ENCODE results near the gene PRKG1.

PRKG1 gene

GRCh38 chr10:51421853-51422252 lies 347.6 kb downstream of the PRKG1 start:
- no peak for TF ChIP-seq EZH2phosphoT487 (IDR thresholded peaks at IDR 0.05; ENCODE audit: borderline replicate concordance, low read length)
- TF ChIP-seq CTCF (IDR thresholded peaks at IDR 0.05; ENCODE audit: low read depth, low read length, poor library complexity, severe bottlenecking), result no peak
- Histone ChIP-seq H3K9me3 (ENCODE audit: control insufficient read depth, insufficient read depth, low read length) (no peaks in the 10 kb centered on the region), H3K79me2 (ENCODE audit: control insufficient read depth, low read length) (no peaks in the 10 kb centered on the region)

GRCh38 chr10:51422311-51423120 lies 348.2 kb downstream of the PRKG1 start:
- Histone ChIP-seq H3K9me3 (ENCODE audit: control insufficient read depth, insufficient read depth, low read length) (no peaks in the 10 kb centered on the region), H3K27ac (ENCODE audit: low read depth, low read length) (no peak overlapping the region), H3K4me2 (ENCODE audit: low read length) (no peak overlapping the region), H4K20me1 (ENCODE audit: control insufficient read depth, insufficient read depth, low read depth, low read length) (no peaks in the 10 kb centered on the region), H3K4me3 (ENCODE audit: low read length) (no peak overlapping the region), H3K4me1 (ENCODE audit: control insufficient read depth, low read length) (no peaks in the 10 kb centered on the region), H3K36me3 (ENCODE audit: control insufficient read depth, low read length) (no peaks in the 10 kb centered on the region), H3K9me2 (replicated peaks; ENCODE audit: control insufficient read depth, low read length) (no peaks in the 10 kb centered on the region), H3K79me2 (ENCODE audit: control insufficient read depth, low read length) (no peaks in the 10 kb centered on the region), H3F3A (ENCODE audit: control insufficient read depth, insufficient read depth) (no peaks in the 10 kb centered on the region), H3K27me3 (ENCODE audit: control insufficient read depth, low read length) (no peaks in the 10 kb centered on the region)
- no peak for TF ChIP-seq EZH2phosphoT487 (IDR thresholded peaks at IDR 0.05; ENCODE audit: borderline replicate concordance, low read length)
- peak; percentile 75 for TF ChIP-seq CTCF (IDR thresholded peaks at IDR 0.05; ENCODE audit: low read depth, low read length, poor library complexity, severe bottlenecking)

More at GRCh38 chr10:51421853-51422252, 347.6 kb downstream of the PRKG1 start:
- Histone ChIP-seq H3K4me1 (ENCODE audit: control insufficient read depth, low read length) (no peaks in the 10 kb centered on the region), H3K4me3 (ENCODE audit: low read length) (no peak overlapping the region), H3K4me2 (ENCODE audit: low read length) (no peak overlapping the region), H3K9me2 (replicated peaks; ENCODE audit: control insufficient read depth, low read length) (no peaks in the 10 kb centered on the region), H3K27me3 (ENCODE audit: control insufficient read depth, low read length) (no peaks in the 10 kb centered on the region), H3F3A (ENCODE audit: control insufficient read depth, insufficient read depth) (no peaks in the 10 kb centered on the region), H3K27ac (ENCODE audit: low read depth, low read length) (no peak overlapping the region), H4K20me1 (ENCODE audit: control insufficient read depth, insufficient read depth, low read depth, low read length) (no peaks in the 10 kb centered on the region), H3K36me3 (ENCODE audit: control insufficient read depth, low read length) (no peaks in the 10 kb centered on the region)

- no peak overlapping the region for H3K4me2 ChIP-seq (ENCODE audit: low read length)
- H3F3A ChIP-seq (ENCODE audit: control insufficient read depth, insufficient read depth), result no peaks in the 10 kb centered on the region
- H3K79me2 ChIP-seq (ENCODE audit: control insufficient read depth, low read length), result no peaks in the 10 kb centered on the region
- no peaks in the 10 kb centered on the region for H3K27me3 ChIP-seq (ENCODE audit: control insufficient read depth, low read length)
- H3K27ac ChIP-seq (ENCODE audit: low read depth, low read length), result no peak overlapping the region
- TF ChIP-seq EZH2phosphoT487 (IDR thresholded peaks at IDR 0.05; ENCODE audit: borderline replicate concordance, low read length) (no peak), CTCF (IDR thresholded peaks at IDR 0.05; ENCODE audit: low read depth, low read length, poor library complexity, severe bottlenecking) (no peak)
- H3K4me1 ChIP-seq (ENCODE audit: control insufficient read depth, low read length), result no peaks in the 10 kb centered on the region
- H4K20me1 ChIP-seq (ENCODE audit: control insufficient read depth, insufficient read depth, low read depth, low read length), result no peaks in the 10 kb centered on the region
- no peaks in the 10 kb centered on the region for H3K9me3 ChIP-seq (ENCODE audit: control insufficient read depth, insufficient read depth, low read length)
- H3K36me3 ChIP-seq (ENCODE audit: control insufficient read depth, low read length), result no peaks in the 10 kb centered on the region
- no peaks in the 10 kb centered on the region for H3K9me2 ChIP-seq (replicated peaks; ENCODE audit: control insufficient read depth, low read length)
- no peak overlapping the region for H3K4me3 ChIP-seq (ENCODE audit: low read length)
Measured at GRCh38 chr10:51423121-51423452, 348.8 kb downstream of the PRKG1 start.
